ENCODE measurements around the gene SAE1. TPM values are rescaled to one million over a fixed set of nuclear protein-coding genes. Genes with fewer than 3 reads are reported as not detected.
A peak's percentile ranks its signal among the peaks of the same experiment; 100 is the strongest.

Gene SAE1
- total RNA-seq, 1 experiment from 2014 or later: 140 TPM

- in situ Hi-C loops (cut with HindIII; ENCODE audit: low pct_unique_long_range_greater_than_20kb, low sequenced_read_pairs) (no loop called here), intact Hi-C loops (cut with micrococcal nuclease; ENCODE audit: unreplicated experiment) (no loop called here)
- no peaks in the 10 kb centered on the region for H3K9me3 ChIP-seq (ENCODE audit: control insufficient read depth, insufficient read depth, low read depth, low read length)
- H3K27ac ChIP-seq (ENCODE audit: low read length): peak overlapping the region; percentile 23; the same call in 1 of the 2 replicates
- ATAC-seq (peak; percentile 18), DNase-seq (ENCODE audit: low read depth, low spot score) (no peak)
- peak overlapping the region; percentile 59 to 65 for H3K4me3 ChIP-seq (ENCODE audit: low read depth in 2 of 2, low read length in 2 of 2)
- POLR2A ChIA-PET: interaction anchor here (0.8 kb wide), 1 partner anchor 12 kb away, joined by 3 read pairs; no protein-coding TSS in a partner anchor
- BruUV-seq (replicated peaks): no TSS peak
- H3K27me3 ChIP-seq (ENCODE audit: control insufficient read depth, insufficient read depth, low read length): no peaks in the 10 kb centered on the region
- H3K4me1 ChIP-seq (ENCODE audit: control insufficient read depth, insufficient read depth, low read length): peaks cover 17% of the 10 kb centered on the region
- CTCF ChIA-PET: no interaction called here
- no peak for TF ChIP-seq TCF7L2 (IDR thresholded peaks at IDR 0.05; ENCODE audit: low read depth, low read length)
- peak in 1 of 2 experiments; percentile 57; a peak in 1 of 4 replicates for TF ChIP-seq REST (IDR thresholded peaks at IDR 0.05; ENCODE audit: insufficient read depth in 1 of 2, low read depth in 2 of 2, low read length in 1 of 2)
- TF ChIP-seq SIN3A (IDR thresholded peaks at IDR 0.05; ENCODE audit: borderline replicate concordance, insufficient read depth, low read depth, low read length): no peak
- H3K36me3 ChIP-seq (ENCODE audit: control insufficient read depth, insufficient read depth, low read length): no peaks in the 10 kb centered on the region; the same call in 1 of the 2 replicates
Measured at GRCh38 chr19:47231215-47232054, 100.8 kb downstream of the SAE1 start.

- H3K27ac ChIP-seq (ENCODE audit: low read length): peak overlapping the region; percentile 17; the same call in 1 of the 2 replicates
- in situ Hi-C loops (cut with HindIII; ENCODE audit: low pct_unique_long_range_greater_than_20kb, low sequenced_read_pairs): no loop called here
- intact Hi-C loops (cut with micrococcal nuclease; ENCODE audit: unreplicated experiment): no loop called here
- CTCF ChIA-PET: interaction anchor here (1.0 kb wide), 1 partner anchor 22 kb away, joined by 5 read pairs; no protein-coding TSS in a partner anchor
- DNase-seq (ENCODE audit: low read depth, low spot score) (no peak), ATAC-seq (no peak)
- TF ChIP-seq POLR2AphosphoS5 (IDR thresholded peaks at IDR 0.05; ENCODE audit: low read depth, low read length): no peak
- no peak for TF ChIP-seq TCF7L2 (IDR thresholded peaks at IDR 0.05; ENCODE audit: low read depth, low read length)
- TF ChIP-seq CTCF (IDR thresholded peaks at IDR 0.05): no peak
- no peak for TF ChIP-seq SIN3A (IDR thresholded peaks at IDR 0.05; ENCODE audit: borderline replicate concordance, insufficient read depth, low read depth, low read length)
- peak overlapping the region; percentile 13 to 42; a peak in 3 of 4 replicates for H3K4me3 ChIP-seq (ENCODE audit: low read depth in 2 of 2, low read length in 2 of 2)
- POLR2A ChIA-PET: interaction anchor here (0.8 kb wide), 1 partner anchor 10 kb away, joined by 3 read pairs; no protein-coding TSS in a partner anchor
- no peaks in the 10 kb centered on the region for H3K9me3 ChIP-seq (ENCODE audit: control insufficient read depth, insufficient read depth, low read depth, low read length)
- BruUV-seq (replicated peaks): no TSS peak
- no peaks in the 10 kb centered on the region for H3K27me3 ChIP-seq (ENCODE audit: control insufficient read depth, insufficient read depth, low read length)
- H3K36me3 ChIP-seq (ENCODE audit: control insufficient read depth, insufficient read depth, low read length): no peaks in the 10 kb centered on the region; the same call in 1 of the 2 replicates
- peaks cover 11% of the 10 kb centered on the region for H3K4me1 ChIP-seq (ENCODE audit: control insufficient read depth, insufficient read depth, low read length)
Measured at GRCh38 chr19:47232422-47233211, 102.0 kb downstream of the SAE1 start.

Measured in Panc1 (cell line).